HepG2 (cell line): Measurements from ENCODE around the gene GMCL2. TPM values are rescaled to one million over a fixed set of nuclear protein-coding genes. Genes with fewer than 3 reads are reported as not detected.
A peak's percentile ranks its signal among the peaks of the same experiment; 100 is the strongest.

Source experiments
- ATAC-seq: fragments of 200-7000 bp; cut with Tn5 transposase; 3 replicates; pipeline ENCODE4 v1.9.1; 2020; ENCODE audit warnings: mild to moderate bottlenecking, moderate library complexity
- BruUV-seq: library from RNA; stranded (reverse); fragments of 400-500 nt; replicated peaks from 2 replicates; lab custom pipeline; 2021; lab: Mats Ljungman, UMichigan
- CTCF ChIA-PET: fragments of 300-600 bp; formaldehyde crosslinking; extraction: SDS; loops from one replicate; lab custom pipeline; 2021; ENCODE audit warnings: low total read pairs, inconsistent platforms, low intra/inter-chr PET ratio; lab: Yijun Ruan, JAX
- POLR2A ChIA-PET: fragments of 350-600 bp; sonication (Branson Sonifier 250); formaldehyde crosslinking; loops from one replicate; lab custom pipeline; 2020; ENCODE audit warnings: antibody characterized with exemption, inconsistent platforms; lab: Yijun Ruan, JAX
- DNase-seq: peaks from one replicate; pipeline ENCODE4 v3.0.0-alpha.2; 2015; ENCODE audit warnings: low spot score
- FAIRE-seq: peaks from 3 replicates; lab custom pipeline; 2011; peaks lifted over from hg19 to GRCh38; lab: Jason Lieb, UNC
- H2AFZ ChIP-seq: one replicate; pipeline ENCODE4 v1.6.1; 2011; ENCODE audit warnings: low read length, inconsistent platforms
- H3K27ac ChIP-seq: fragments of 300-600 bp; 3 replicates; pipeline ENCODE4 v1.8.0; 2011; ENCODE audit warnings: mixed run types, mild to moderate bottlenecking, mixed read lengths, low read length, inconsistent platforms; ENCODE audit not compliant: insufficient read depth; ENCODE audit errors: extremely low read length
- H3K27me3 ChIP-seq, 2 experiments: fragments of 200-600 bp in 1 of 2; 2 replicates in 1 of 2; 3 replicates in 1 of 2; pipeline versions ENCODE4 v1.6.0 to v1.8.0; 2011; ENCODE audit warnings: low read length in 2 of 2, mild to moderate bottlenecking in 2 of 2, moderate library complexity in 2 of 2, inconsistent platforms in 1 of 2; ENCODE audit not compliant: insufficient read depth in 2 of 2, control insufficient read depth in 1 of 2
- H3K36me3 ChIP-seq, 2 experiments: fragments of 200-600 bp in 1 of 2; replicated peaks in 1 of 2; 2 replicates in 1 of 2; 3 replicates in 1 of 2; pipeline versions ENCODE4 v1.5.1 to v1.8.0; 2011; ENCODE audit warnings: low read length in 2 of 2, inconsistent platforms in 1 of 2; ENCODE audit not compliant: insufficient read depth in 2 of 2, control insufficient read depth in 1 of 2
- H3K4me1 ChIP-seq: 2 replicates; pipeline ENCODE4 v1.5.1; 2012; ENCODE audit warnings: low read length, inconsistent platforms; ENCODE audit not compliant: insufficient read depth
- H3K4me2 ChIP-seq: 2 replicates; pipeline ENCODE4 v1.6.0; 2011; ENCODE audit warnings: low read depth, low read length, inconsistent platforms
- H3K4me3 ChIP-seq, 3 experiments: fragments of 200-600 bp in 1 of 3; sonication (generic), shearing (Covaris generic) in 1 of 3; replicated peaks in 1 of 3; 2 replicates each; pipeline ENCODE4 v1.5.1; 2011 to 2016; ENCODE audit warnings: low read length in 3 of 3, inconsistent platforms in 2 of 3, low read depth in 2 of 3, mild to moderate bottlenecking in 2 of 3, control low read depth in 1 of 3, mixed read lengths in 1 of 3; ENCODE audit not compliant: insufficient read depth in 1 of 3
- H3K79me2 ChIP-seq: one replicate; pipeline ENCODE4 v1.6.1; 2011; ENCODE audit warnings: low read length, inconsistent platforms; ENCODE audit not compliant: insufficient read depth
- H3K9ac ChIP-seq: 2 replicates; pipeline ENCODE4 v1.6.0; 2011; ENCODE audit warnings: mild to moderate bottlenecking, low read depth, low read length, inconsistent platforms; ENCODE audit not compliant: insufficient read depth
- H3K9me3 ChIP-seq: 2 replicates; pipeline ENCODE4 v1.5.1; 2012; ENCODE audit warnings: mild to moderate bottlenecking, low read length
- H4K20me1 ChIP-seq: 2 replicates; pipeline ENCODE4 v1.6.0; 2011; ENCODE audit warnings: inconsistent platforms, mild to moderate bottlenecking, low read length, moderate library complexity; ENCODE audit not compliant: insufficient read depth
- GFI1 ChIP-seq: sonication (generic); formaldehyde crosslinking; IDR thresholded peaks from 2 replicates; pipeline ENCODE4 v1.5.0; 2020; ENCODE audit warnings: missing genetic modification reagents, mild to moderate bottlenecking, borderline replicate concordance
- HDAC6 ChIP-seq: fragments of 200-600 bp; sonication (generic); IDR thresholded peaks from 2 replicates; pipeline ENCODE4 v1.7.0; 2017; ENCODE audit warnings: mild to moderate bottlenecking, antibody characterized with exemption, low read length, low read depth
- POLR2G ChIP-seq: fragments of 200-400 bp; formaldehyde crosslinking; IDR thresholded peaks from 2 replicates; pipeline ENCODE4 v1.6.1; 2018; ENCODE audit warnings: mild to moderate bottlenecking, low read depth, low read length, moderate library complexity
- PRMT3 ChIP-seq: sonication (generic); formaldehyde crosslinking; IDR thresholded peaks from 2 replicates; pipeline ENCODE4 v1.8.1; 2022; ENCODE audit warnings: low read depth, mild to moderate bottlenecking, moderate library complexity, missing genetic modification reagents, borderline replicate concordance
- ZFP37 ChIP-seq: sonication (generic); formaldehyde crosslinking; IDR thresholded peaks from 2 replicates; pipeline ENCODE4 v1.4.0; 2020; ENCODE audit warnings: missing genetic modification reagents, borderline replicate concordance
- WGBS: methylation state at CpG from one replicate; pipeline ENCODE4 v1.1.6; 2017; ENCODE audit warnings: low lambda C conversion rate; 5-methylcytosine and 5-hydroxymethylcytosine counted together
- in situ Hi-C: cut with HindIII; loops from 2 replicates; pipeline ENCODE4 v1.10.0; 2017; ENCODE audit warnings: low pct_unique_long_range_greater_than_20kb; ENCODE audit not compliant: extremely low pct_ligation_motif_present
- intact Hi-C: fragments of 100-400 bp; cut with micrococcal nuclease; formaldehyde crosslinking; loops from one replicate; pipeline ENCODE4 v1.10.0; 2022; ENCODE audit not compliant: unreplicated experiment
- polyA plus RNA-seq, 8 experiments: library from polyadenylated mRNA; depleted of rRNA in 3 of 8; stranded (reverse) in 7 of 8; unstranded in 1 of 8; fragments of >200 nt; fragmentation: Illumina TruSeq in 4 of 8; extraction: Trizol in 4 of 8; gene quantifications; 2 replicates each; pipeline versions ENCODE4 v1.2.1 to v1.2.3, GENCODE V29; 2011 to 2016; ENCODE audit warnings: low read depth in 4 of 8, missing spikeins in 1 of 8, mixed read lengths in 1 of 8; ENCODE audit not compliant: insufficient read depth in 1 of 8
- total RNA-seq, 5 experiments: library from RNA; depleted of rRNA; stranded (reverse); fragments of >200 nt; fragmentation: Illumina TruSeq; extraction: Trizol; gene quantifications; 2 replicates each; pipeline ENCODE4 v1.2.3, GENCODE V29; 2016; ENCODE audit warnings: low read depth in 1 of 5
- TF ChIP-seq, protein P1 (sequence below): IDR thresholded peaks from 2 replicates; pipeline ENCODE4 v1.6.1; 2016; ENCODE audit warnings: control low read depth
- TF ChIP-seq, protein P2 (sequence below): sonication (generic); formaldehyde crosslinking; IDR thresholded peaks from 2 replicates; pipeline ENCODE4 v1.9.0; 2021; ENCODE audit warnings: missing genetic modification reagents, mild to moderate bottlenecking, borderline replicate concordance

Gene GMCL2
- total and polyA plus RNA-seq, 2 of the 13 experiments (the other 11 are each of a cell fraction or from before 2014, with no cell fraction given) = 0.03 TPM; not detected in 1

GRCh38 chr5:178223196-178223773, 36.1 kb upstream of the GMCL2 start:
- ChIA-PET CTCF (no interaction called here), POLR2A (interaction anchor here (1.5 kb wide), 1 partner anchor 8 kb away, joined by 5 read pairs; no protein-coding TSS in a partner anchor)
- ATAC-seq (peak; percentile 22), FAIRE-seq (no peak)
- Histone ChIP-seq H4K20me1 (no peaks in the 10 kb centered on the region), H3K9me3 (no peaks in the 10 kb centered on the region), H3K4me3 (no peak overlapping the region), H3K4me1 (no peaks in the 10 kb centered on the region), H3K27ac (no peak overlapping the region), H3K79me2 (no peaks in the 10 kb centered on the region), H2AFZ (no peak overlapping the region), H3K36me3 (peaks cover 9 to 23% of the 10 kb centered on the region in 2 experiments)
- in situ Hi-C loops = no loop called here
- BruUV-seq = no TSS peak
- intact Hi-C loops = no loop called here
- TF ChIP-seq PRMT3 (CRISPR knock-in tag) (no peak), ZFP37 (CRISPR knock-in tag) (no peak), HDAC6 (no peak), GFI1 (no peak), POLR2G (peak; percentile 18; the same call in 1 of the 2 replicates)
- TF ChIP-seq, protein P1, sequence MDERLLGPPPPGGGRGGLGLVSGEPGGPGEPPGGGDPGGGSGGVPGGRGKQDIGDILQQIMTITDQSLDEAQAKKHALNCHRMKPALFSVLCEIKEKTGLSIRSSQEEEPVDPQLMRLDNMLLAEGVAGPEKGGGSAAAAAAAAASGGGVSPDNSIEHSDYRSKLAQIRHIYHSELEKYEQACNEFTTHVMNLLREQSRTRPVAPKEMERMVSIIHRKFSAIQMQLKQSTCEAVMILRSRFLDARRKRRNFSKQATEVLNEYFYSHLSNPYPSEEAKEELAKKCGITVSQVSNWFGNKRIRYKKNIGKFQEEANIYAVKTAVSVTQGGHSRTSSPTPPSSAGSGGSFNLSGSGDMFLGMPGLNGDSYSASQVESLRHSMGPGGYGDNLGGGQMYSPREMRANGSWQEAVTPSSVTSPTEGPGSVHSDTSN (CRISPR knock-in tag) = no peak
- TF ChIP-seq, protein P2, sequence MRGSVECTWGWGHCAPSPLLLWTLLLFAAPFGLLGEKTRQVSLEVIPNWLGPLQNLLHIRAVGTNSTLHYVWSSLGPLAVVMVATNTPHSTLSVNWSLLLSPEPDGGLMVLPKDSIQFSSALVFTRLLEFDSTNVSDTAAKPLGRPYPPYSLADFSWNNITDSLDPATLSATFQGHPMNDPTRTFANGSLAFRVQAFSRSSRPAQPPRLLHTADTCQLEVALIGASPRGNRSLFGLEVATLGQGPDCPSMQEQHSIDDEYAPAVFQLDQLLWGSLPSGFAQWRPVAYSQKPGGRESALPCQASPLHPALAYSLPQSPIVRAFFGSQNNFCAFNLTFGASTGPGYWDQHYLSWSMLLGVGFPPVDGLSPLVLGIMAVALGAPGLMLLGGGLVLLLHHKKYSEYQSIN = no peak
- TF ChIP-seq, all 625 proteins: peak for 1
- Histone ChIP-seq H3K27me3 (no peaks in the 10 kb centered on the region), H3K4me2 (no peak overlapping the region), H3K9ac (no peak overlapping the region)
- 100% methylated on average over 5 of the region's 5 CpGs for WGBS
- DNase-seq = no peak
